CD4-positive, alpha-beta T cell treated with Interferon gamma for 1 hour (primary cell): ENCODE measurements around the gene SEMA4D.

ENCODE experiments used
- DNase-seq: peaks from one replicate; pipeline ENCODE4 v3.0.0-alpha.2; 2020

Gene SEMA4D

DNA sequence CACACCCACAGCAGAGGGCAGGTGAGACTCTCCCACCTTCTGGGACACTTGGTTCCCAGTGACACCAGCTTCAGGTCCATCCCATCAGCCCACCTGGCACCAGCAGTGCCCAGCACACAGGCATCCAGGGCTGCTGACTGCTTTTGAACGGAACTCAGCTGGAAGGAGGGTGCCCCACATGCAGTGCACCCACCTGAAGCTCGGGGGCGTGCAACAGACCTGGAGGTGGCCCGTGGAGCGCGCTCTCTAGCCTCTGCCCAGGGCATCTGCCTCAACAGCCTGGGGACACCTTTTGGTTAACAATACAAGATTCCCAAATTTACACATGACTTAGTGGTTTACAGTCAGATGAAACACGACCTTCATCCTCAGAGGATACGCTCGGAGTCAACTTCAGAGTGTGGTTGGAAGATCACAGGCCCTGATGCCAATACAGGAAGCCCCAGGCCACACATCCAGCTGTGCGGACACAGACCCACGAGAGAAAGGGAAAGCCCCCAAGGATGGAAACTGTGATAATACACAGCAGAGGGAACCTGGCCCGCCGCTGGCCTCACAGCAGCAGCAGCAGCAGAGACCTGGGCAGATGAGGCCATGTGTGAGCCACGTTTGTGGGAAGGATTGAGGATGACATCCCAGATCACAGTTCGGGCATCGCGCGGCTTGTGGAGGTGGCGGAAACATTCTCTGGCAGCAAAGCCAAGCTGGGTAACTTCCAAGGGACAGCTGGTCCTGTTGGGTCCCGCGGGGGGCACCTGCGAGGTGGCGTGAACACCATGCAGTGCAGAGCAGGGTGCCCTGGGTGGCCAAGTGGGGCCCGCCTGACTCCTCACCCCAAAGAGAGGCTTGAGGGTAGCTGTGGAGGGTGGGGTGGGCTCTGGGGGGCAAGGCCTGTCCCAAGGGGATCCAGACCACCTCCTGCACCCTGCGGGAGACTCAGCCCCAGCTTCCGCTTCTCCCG is 115.6 kb downstream of the SEMA4D start:
- no peak for DNase-seq

DNA sequence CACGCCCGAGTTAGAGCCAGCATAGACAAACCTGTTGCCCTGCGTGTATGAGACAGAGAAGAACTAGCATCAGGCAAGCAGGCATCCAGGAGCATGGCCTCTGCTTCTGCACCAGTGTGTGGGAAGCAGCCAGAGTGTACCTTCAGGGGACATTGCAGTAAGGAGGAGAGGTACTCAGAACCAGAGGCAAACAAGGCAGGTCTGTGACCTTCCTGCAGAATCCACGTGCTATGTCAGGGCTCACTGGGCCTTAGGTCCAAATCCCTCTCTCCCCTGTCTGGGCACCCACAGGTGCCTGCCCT is 116.7 kb downstream of the SEMA4D start:
- no peak for DNase-seq

DNA sequence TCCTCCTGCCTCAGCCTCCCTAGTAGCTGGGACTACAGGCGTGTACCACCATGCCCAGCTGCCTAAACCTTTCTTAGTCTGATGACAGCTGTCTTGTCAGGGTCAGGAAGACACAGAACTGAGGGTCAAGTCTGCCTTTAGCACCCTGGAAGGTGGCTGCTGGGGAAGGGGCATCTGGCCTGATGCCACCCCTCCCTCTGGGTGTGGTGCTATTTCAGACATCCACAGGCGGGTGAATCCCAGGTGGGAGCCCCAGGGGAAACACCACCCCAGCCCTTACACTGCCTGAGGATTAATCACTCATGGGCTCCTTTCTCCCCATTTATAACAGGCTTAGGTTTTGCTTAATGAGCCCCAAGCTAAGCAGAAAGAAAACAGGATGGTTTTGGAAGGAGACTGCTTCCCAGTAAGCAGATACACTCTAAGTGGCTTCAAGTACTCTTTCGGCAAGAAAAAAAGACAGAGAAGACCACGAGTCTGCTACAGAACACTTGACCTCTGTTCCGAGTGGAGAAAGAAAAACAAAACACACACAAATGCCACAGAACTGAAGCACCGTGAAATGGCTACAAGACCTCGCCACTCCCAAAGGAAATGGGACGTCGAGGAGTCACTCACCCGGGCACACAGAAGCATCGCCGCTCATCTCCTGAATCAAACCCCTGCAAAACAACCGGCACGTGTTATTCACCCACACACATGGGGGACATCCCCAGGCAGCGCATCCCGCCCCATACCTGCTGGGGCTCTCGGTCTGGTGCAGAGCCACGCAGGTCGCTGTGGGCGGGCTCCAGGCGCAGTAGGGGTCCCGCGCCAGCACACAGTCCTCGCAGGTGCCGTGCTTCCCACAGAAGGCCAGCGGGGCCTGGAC is 117.2 kb downstream of the SEMA4D start:
- no peak for DNase-seq

DNA sequence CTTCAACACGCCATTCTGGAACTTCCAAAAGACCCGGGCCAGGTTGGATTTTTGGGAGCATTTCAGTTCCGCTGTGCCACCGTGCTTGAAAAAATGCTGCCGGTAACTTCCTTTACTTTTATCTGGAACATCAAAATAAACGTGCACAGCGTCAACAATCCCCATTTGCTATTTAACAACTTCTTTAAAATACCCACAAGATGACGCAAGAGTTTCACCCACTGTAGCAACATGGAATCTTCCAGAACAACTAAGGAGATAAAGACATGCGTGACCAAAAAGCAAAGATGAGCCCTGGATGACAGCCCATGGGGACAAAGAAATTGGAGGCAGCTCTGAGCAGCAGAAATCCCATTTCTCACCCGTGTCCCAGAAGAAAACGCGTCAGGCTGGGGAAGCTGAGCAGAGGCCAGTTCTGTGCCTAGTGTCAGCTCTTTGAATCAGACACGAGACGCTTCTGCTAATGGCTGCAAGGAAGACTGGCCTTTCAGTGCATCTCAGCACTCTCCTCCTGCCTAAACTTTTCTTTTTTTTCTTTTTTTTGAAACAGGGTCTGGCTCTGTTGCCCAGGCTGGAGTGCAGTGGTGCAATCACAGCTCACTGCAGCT is 118.3 kb downstream of the SEMA4D start:
- no peak for DNase-seq

DNA sequence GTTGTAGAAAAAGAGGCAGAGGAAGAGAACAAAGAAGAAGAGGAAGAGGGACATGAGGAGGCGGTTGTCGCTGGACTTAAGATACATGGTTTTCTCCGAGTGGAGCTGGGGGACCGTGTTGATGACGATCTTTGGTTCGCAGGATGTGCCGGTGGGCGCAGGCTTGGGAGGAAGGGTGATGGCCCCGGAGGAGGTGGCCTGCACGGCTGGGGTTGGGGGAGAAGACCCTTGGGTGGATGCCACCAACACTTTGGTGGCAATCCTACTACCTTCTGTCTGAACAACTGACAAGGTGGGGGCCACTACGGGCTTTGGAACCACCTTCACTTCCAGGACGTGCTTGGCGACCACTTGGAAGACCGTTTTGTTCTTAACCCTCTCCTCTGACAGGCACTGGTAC is 118.9 kb downstream of the SEMA4D start:
- no peak for DNase-seq

DNA sequence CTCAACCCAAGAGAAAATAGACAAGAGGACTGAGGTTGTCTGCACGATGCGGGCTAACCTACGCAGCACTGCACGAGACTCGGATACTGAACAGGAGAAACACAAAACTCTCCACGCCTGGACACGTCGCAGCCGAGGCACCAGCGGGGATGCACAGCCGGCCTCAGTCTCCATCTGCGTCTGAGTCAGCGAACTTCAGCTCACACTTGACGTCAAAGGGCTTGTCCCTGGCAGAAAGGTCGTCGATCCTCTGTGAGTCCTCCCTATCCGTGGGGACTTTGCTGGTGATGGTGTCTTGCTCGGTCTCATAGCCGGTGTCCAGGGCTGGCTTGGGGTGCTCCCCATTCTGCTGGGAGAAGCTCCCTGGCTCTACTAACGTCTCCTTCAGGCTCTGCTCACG is 119.4 kb downstream of the SEMA4D start:
- DNase-seq = no peak

DNA sequence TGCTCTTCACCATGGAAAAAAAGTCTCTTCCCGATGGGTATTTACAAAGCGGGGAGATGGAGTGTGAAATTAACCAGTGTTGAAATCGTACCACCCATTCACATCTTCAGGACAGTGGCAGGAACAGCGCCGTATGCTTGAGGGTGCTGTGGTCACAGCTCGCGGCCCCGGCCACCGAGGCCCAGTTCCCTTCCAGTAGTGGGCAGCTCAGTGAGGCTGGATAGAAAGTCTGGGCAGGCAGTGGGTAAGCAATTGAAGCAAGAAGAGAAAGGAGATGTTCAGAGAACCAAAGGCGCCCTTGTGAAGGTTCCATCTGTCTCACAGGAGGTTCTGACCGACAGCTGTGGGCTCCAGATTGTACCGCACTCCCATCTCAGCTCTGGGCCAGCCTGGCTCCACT is 120.5 kb downstream of the SEMA4D start:
- DNase-seq = no peak

DNA sequence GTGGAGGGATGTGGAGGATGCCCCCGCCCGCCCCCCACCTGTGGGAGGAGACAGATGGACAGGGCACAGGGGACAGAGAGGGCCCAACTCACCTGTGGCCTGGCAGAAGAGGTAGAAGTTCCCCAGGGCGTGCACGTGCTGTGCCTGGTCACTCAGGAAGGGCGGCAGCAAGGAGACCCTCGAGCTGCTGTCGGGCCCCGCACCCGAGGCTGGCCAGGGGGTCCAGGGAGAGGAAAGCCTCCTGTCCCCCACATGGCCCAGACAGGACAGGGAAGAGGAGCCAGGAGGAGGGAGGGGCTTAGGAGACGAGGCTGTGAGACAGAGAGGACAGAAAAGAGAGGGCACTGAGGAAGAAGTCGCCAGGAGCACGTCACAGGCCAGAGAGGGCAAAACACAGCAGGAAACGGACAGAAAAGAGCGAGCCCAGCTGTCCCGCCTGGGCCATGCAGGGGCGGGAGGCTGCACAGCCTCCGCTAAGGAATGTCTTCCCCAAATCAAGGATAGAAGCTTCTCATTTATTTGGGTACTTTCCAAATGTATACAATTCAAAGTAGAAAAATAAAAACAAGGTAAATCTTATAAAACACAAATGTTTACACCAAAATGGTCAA is 121.1 kb downstream of the SEMA4D start:
- DNase-seq = no peak

DNA sequence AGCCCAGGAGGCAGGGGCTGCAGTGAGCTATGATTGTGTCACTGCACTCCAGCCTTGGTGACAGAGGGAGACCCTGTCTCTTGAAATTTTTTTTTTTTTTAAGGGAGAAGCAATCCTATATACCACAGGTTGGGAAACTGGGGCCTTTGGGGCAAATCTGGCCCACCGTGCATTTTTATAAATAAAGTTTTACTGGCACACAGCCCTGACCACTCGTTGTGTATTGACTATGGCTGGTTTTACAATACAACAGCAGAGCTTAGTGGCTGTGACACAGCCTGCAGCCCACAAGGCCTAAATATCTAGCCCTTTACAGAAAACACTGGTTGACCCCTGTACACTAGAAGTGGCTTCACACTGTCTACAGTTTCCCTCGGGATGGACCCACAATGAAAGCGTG is 121.6 kb downstream of the SEMA4D start:
- no peak for DNase-seq

DNA sequence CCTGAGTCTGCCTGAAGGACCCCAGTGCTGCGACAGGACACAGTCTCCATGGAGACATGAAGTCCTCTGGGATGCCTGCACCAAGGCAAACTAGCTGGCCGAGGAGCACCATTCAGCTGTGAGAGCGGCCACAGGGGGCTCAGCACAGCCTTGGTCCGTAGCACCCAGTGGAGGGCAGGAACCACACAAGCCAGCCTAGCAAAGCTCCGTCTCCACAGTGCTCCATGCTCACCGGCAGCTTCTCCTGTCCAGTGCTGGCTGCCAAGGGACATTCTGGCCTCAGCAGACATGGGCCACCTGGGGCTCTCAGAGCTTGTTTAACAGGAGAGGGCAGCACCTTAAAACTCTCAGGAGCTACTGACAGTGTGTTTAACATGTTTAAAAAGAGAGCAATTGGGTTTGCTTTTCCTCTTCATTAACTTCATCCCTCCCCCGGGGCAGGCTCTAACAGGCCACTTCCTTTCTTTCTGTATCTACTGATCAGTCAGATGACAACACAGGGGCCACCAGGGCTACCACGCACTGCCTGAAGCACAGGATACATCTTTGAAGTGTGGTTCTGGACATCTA is 122.6 kb downstream of the SEMA4D start:
- no peak for DNase-seq

DNA sequence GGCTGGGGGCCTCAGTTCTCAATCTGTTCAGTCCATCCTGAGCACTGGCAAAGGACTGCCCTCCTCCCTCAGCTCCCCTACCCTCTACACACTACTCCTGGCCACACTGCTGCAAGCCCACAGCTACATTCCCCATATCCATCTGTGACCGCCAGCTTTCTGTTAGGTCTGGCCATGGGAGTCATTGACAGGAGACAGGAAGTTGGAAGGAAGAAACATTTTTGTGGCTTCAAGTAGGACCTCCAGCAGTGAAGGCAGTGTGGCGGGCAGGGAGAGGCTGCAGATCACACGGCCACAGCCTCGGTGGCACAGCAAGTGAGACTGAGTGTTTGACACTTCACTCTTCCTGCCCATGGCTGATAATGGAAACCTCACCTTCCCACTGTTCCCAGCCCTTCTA is 123.7 kb downstream of the SEMA4D start:
- DNase-seq = no peak

DNA sequence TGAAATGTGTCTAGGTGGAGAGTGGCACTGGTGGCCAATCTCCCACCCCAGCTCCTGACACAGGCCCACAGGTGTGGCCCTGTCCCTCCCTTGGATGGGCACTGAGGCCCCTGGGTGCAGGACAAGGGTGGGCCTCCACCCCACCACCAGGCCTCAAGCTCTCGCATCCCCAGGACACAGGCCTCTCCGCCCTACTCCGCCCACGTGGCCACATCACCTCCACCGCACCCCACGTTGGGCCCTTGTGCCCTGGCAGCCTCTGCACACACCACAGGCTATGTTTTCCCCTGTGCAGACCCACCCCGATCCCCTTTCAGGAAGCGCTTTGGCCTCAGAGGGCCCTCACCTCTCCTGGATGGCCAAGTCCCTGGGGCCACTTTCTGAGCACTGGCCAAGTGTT is 124.9 kb downstream of the SEMA4D start:
- no peak for DNase-seq

DNA sequence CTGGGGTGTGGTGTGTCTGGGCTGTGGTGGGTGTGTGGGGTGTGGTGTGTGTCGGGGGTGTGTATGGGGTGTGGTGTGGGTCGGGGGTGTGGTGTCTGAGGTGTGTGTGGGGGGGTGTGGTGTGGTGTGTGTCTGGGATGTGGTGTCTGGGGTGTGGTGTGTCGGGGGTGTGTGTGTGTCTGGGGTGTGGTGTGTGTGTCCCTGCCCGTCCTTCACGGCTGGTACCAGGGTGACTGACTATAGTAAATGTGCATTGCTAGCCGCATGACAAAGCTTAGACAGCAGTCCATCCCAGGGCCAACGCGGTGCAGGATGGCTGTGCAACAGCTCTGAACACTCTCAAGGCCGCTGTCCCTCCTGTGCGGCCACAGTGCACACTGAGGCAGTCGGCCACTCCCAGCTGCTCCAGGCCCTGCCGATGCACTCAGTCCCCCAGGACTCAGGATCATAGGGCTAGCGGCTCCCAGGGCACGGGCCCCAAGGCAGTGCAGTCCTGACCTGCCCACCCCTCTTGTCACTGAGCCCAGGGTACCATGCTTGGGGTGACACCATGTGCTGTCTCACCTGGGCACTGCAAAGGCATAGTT is 125.6 kb downstream of the SEMA4D start:
- peak; percentile 70 for DNase-seq

DNA sequence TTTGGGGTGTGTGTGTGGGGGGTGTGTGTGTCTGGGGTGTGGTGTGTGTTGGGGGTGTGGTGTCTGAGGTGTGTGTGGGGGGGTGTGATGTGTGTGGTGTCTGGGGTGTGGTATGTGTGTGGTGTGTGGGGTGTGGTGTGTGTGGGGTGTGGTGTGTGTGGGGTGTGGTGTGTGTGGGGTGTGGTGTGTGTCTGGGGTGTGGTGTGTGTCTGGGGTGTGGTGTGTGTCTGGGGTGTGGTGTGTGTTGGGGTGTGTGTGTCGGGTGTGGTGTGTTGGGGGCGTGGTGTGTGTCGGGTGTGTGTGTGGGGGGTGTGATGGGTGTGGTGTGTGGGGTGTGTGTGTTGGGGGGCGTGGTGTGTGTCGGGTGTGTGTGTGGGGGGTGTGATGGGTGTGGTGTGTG is 126.1 kb downstream of the SEMA4D start:
- DNase-seq = peak; percentile 20

DNA sequence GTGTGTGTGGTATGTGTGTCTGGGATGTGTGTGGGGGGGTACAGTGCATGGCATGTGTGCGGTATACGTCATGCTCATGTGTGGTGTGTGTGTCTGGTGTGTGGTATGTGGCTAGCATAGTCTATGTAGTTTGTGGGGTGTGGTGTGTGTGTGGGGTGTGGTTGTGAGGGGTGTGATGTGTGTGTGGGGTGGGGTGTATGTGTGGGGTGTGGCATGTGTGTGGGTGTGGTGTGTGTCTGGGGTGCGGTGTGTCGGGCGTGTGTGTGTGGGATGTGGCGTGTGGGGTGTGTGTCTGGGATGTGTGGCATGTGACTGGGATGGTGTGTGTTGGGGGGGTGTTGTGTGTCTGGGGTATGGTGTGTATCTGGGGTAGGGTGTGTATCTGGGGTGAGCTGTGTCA is 127.3 kb downstream of the SEMA4D start:
- no peak for DNase-seq

DNA sequence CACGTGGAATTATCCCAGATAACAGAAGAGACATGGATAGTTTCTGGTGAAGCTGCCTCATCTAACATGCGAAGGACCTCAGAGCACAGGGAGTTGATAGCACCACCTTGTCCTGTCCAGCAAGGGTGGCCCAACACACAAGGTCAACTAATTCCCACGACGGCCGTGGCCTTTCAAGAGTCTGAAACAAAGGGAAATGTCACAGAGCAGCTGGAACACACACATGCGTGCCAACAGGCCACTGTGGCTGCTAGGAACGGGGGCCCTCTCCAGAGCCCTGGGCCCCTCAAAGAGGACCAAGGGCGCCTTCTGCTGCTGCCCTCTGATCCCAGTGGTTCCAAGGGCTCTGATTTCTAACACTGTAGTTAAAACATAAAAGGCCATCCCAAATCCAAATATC is 128.9 kb downstream of the SEMA4D start:
- DNase-seq = no peak

DNA sequence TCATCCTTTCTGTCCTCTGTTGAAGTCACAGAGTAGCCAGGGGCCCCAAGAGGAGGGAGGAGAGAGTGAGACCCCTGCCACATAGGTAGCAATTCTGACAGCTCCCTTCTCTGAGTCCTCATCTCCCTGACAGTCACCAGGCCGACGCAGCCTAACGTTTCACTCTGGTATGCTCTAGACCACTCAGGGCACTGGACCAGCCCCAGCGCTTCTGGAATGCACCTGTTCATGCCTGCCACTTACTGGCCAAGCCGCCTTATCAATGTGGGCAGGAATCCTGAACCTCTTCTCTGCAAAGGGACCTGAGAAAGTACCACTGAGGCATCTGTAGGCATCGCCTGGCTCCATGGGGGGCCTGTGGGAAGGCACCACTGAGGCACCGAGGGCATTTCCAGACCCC is 129.4 kb downstream of the SEMA4D start:
- DNase-seq = no peak

DNA sequence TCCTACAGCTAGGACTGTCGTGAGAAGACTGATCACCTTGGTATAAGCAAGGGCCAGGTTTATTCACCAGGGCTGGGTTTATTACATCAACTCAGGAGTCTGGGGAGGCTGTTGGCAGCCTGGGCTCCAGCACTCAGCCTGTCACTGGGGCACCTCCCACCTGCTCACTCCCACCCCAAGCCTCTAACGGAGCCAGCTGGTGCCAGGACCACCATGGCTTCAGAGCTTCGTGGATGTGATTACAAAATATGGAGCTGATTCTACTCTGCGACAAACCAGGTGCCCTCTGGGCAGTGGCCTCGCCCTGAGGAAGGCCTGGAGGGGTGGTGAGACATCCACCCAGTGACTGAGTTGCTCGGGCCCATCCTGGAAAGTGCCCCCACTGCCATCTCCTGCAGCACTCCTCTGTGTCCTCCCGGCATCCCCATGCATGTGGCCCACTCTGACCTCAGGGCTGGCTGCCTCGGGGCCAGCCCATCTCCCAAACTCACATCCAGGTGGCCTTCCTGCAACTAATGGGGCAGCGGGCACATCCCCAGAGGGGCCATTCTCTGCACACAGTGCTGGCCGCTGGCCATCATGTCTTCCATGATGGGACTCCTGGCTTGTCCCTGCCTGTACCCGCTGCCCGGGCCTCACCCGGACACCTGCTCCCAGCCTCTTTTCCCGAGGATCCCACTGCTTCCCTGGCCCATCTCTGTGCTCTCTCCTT is 130.0 kb downstream of the SEMA4D start:
- no peak for DNase-seq

DNA sequence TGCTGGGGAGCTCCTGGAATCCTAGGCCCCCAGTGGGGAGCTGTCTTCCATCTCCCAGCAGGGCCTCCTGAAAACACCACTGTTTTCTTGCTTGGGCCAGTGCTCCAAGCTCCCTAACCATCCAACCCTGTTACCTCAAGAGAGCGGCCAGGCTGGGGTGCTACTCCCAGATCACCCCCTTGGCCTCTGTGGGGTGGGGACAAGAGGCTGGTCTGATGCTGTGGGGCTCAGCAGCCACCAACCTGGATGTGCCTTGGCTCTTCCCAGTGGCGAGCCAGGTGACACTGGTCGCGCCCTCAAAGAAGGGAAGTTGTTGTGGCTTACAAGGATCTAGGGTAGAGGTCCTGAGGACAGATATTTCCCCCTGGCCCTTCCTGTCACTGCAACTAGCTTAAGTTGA is 130.6 kb downstream of the SEMA4D start:
- no peak for DNase-seq

DNA sequence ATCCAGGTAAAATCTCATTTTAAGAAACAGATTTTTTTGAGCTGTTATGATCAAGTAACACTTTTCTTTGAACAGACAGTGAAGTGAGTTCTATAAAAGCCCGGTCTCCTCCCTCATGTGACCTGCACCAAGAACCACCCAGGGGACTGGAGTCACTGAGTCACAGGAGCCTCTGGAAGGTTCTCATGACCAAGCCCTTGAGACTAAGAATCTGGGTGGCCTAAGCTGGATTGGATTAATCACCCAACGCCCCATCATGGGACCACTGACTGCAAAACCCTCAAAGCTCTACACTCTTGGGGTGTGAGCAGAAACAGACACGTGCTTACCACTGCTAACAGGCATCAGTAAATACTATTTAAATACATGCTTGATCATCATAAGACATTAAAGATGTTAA is 131.2 kb downstream of the SEMA4D start:
- DNase-seq = no peak

DNA sequence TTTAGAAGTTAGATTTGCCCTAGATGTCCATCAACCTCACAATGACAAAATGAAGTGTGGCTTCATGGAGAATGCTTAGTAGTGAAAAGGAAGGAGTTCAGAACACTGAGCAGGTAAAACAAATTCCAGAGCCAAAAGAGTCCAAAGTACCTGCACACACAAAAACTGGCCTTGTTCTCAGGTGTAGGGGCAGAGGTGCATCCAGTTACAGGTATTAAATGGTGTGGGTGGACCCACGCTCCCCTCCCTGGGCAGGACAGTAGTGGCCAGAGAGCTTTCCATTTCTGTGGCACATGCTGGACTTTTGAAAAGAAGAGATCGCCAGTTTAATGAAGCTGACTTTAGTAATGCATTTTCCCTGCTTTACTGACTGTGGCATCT is 132.4 kb downstream of the SEMA4D start:
- no peak for DNase-seq
